Measurements from ENCODE around the gene MPRIP. TPM values are rescaled to one million over a fixed set of nuclear protein-coding genes. Genes with fewer than 3 reads are reported as not detected.

Gene MPRIP
- total RNA-seq, 4 donors from 2014 or later, result 65.7 to 168 (median 147) TPM

- 57 to 65% methylated on average over 4 to 5 of the region's 5 CpGs for WGBS, 2 donors
- H3K27ac ChIP-seq, result peak overlapping the region; percentile 51 to 70 (median 62)
Observed at GRCh38 chr17:17151055-17151454, 108.8 kb downstream of the MPRIP start.

GRCh38 chr17:17151541-17151940 is 109.3 kb downstream of the MPRIP start:
- intact Hi-C loops (cut with DNase I), result no loop called here
- DNase-seq, result no peak
- H3K36me3 ChIP-seq, result peaks cover 16 to 98% (median 26%) of the 10 kb centered on the region in 3 donors
- H3K9me3 ChIP-seq, result no peaks in the 10 kb centered on the region
- no peaks in the 10 kb centered on the region for H3K27me3 ChIP-seq
- TF ChIP-seq CTCF (IDR thresholded peaks at IDR 0.05), result no peak
- no peak for TF ChIP-seq POLR2A (IDR thresholded peaks at IDR 0.05)
- 58 to 100% methylated on average over 1 to 3 of the region's 3 CpGs for WGBS, 2 donors
- H3K27ac ChIP-seq, result peak overlapping the region; percentile 51 to 70 (median 62)
- peaks cover 10 to 56% (median 37%) of the 10 kb centered on the region in 3 donors for H3K4me1 ChIP-seq
- no peak overlapping the region for H3K4me3 ChIP-seq

More at GRCh38 chr17:17151055-17151454, 108.8 kb downstream of the MPRIP start:
- Histone ChIP-seq H3K36me3 (peaks cover 20 to 98% (median 27%) of the 10 kb centered on the region in 3 donors), H3K27me3 (no peaks in the 10 kb centered on the region), H3K9me3 (no peaks in the 10 kb centered on the region), H3K4me1 (peaks cover 10 to 51% (median 32%) of the 10 kb centered on the region in 3 donors), H3K4me3 (no peak overlapping the region)
- DNase-seq, result no peak
- intact Hi-C loops (cut with DNase I), result no loop called here
- TF ChIP-seq CTCF (IDR thresholded peaks at IDR 0.05) (no peak), POLR2A (IDR thresholded peaks at IDR 0.05) (no peak)

- Histone ChIP-seq H3K27ac (peak overlapping the region; percentile 51 to 70 (median 62)), H3K36me3 (peaks cover 16 to 98% (median 22%) of the 10 kb centered on the region in 3 donors), H3K27me3 (no peaks in the 10 kb centered on the region), H3K4me3 (no peak overlapping the region), H3K4me1 (peaks cover 10 to 60% (median 41%) of the 10 kb centered on the region in 3 donors), H3K9me3 (no peaks in the 10 kb centered on the region)
- TF ChIP-seq POLR2A (IDR thresholded peaks at IDR 0.05) (no peak), CTCF (IDR thresholded peaks at IDR 0.05) (no peak)
- DNase-seq, result no peak
- intact Hi-C loops (cut with DNase I), result no loop called here
- 0% methylated on average over 6 of the region's 8 CpGs; no CpG with 5 or more reads in 1 of the 2 donors for WGBS, 2 donors
Observed at GRCh38 chr17:17151962-17152361, 109.7 kb downstream of the MPRIP start.

- no peak overlapping the region for H3K4me3 ChIP-seq
- H3K4me1 ChIP-seq, result peaks cover 10 to 64% (median 41%) of the 10 kb centered on the region in 3 donors
- H3K36me3 ChIP-seq, result peaks cover 16 to 98% (median 22%) of the 10 kb centered on the region in 3 donors
- DNase-seq, result no peak
- intact Hi-C loops (cut with DNase I), result no loop called here
- no peaks in the 10 kb centered on the region for H3K9me3 ChIP-seq
- TF ChIP-seq CTCF (IDR thresholded peaks at IDR 0.05) (no peak), POLR2A (IDR thresholded peaks at IDR 0.05) (no peak)
- peak overlapping the region; percentile 28 to 70 (median 62) for H3K27ac ChIP-seq
- WGBS, 2 donors, result 53% methylated on average over 3 of the region's 4 CpGs; no CpG with 5 or more reads in 1 of the 2 donors
- H3K27me3 ChIP-seq, result no peaks in the 10 kb centered on the region
Observed at GRCh38 chr17:17152385-17152784, 110.1 kb downstream of the MPRIP start.

- 46 to 72% methylated on average over 3 to 4 of the region's 9 CpGs for WGBS, 2 donors
- intact Hi-C loops (cut with DNase I), result no loop called here
- H3K27me3 ChIP-seq, result no peaks in the 10 kb centered on the region
- peak overlapping the region in 2 of 4 donors; percentile 69 to 70 for H3K27ac ChIP-seq
- no peaks in the 10 kb centered on the region for H3K9me3 ChIP-seq
- H3K4me1 ChIP-seq, result peaks cover 10 to 71% (median 41%) of the 10 kb centered on the region in 3 donors
- no peak for TF ChIP-seq CTCF (IDR thresholded peaks at IDR 0.05)
- TF ChIP-seq POLR2A (IDR thresholded peaks at IDR 0.05), result no peak
- no peak overlapping the region for H3K4me3 ChIP-seq
- DNase-seq, result no peak
- H3K36me3 ChIP-seq, result peaks cover 20 to 98% (median 22%) of the 10 kb centered on the region in 3 donors
Observed at GRCh38 chr17:17153071-17153470, 110.8 kb downstream of the MPRIP start.

Data from esophagus squamous epithelium (tissue), 5 donors.